C4-2B (cell line): ENCODE data around the gene HS3ST5.

Experiments used
- CTCF ChIP-seq: fragments of 450-650 bp; conservative IDR thresholded peaks from 2 replicates; pipeline ENCODE4 v1.5.1; 2017; ENCODE audit warnings: mild to moderate bottlenecking
- ZFX ChIP-seq: fragments of 450-650 bp; IDR thresholded peaks from 2 replicates; pipeline ENCODE4 v1.6.1; 2017

- TF ChIP-seq CTCF (no peak), ZFX (no peak)
Measured at GRCh38 chr6:114354482-114354881, 11.7 kb upstream of the HS3ST5 start.
